H1 (cell line): ENCODE measurements around the gene CEP70. TPM values are rescaled to one million over a fixed set of nuclear protein-coding genes. Genes with fewer than 3 reads are reported as not detected.

ENCODE experiments used
- CREB1 ChIP-seq: IDR thresholded peaks from 2 replicates; pipeline ENCODE4 v1.6.1; 2012; ENCODE audit warnings: inconsistent platforms
- RFX5 ChIP-seq: IDR thresholded peaks from 2 replicates; pipeline ENCODE4 v1.6.1; 2011; ENCODE audit warnings: low read depth, low read length, improper control_type of control experiment, borderline replicate concordance
- SP1 ChIP-seq: IDR thresholded peaks from 2 replicates; pipeline ENCODE4 v1.6.1; 2011; ENCODE audit warnings: low read depth, low read length
- polyA plus RNA-seq, 7 experiments: library from polyadenylated mRNA; depleted of rRNA in 3 of 7; stranded (reverse) in 5 of 7; unstranded in 2 of 7; fragments of >200 nt in 5 of 7; fragments of 200-250 nt in 2 of 7; gene quantifications; 1 replicate in 5 of 7; 2 replicates in 1 of 7; 4 replicates in 1 of 7; pipeline versions ENCODE4 v1.2.1 to v1.2.3, GENCODE V29; 2011 to 2013; ENCODE audit warnings: missing spikeins in 2 of 7, mixed read lengths in 2 of 7
- total RNA-seq: library from RNA; stranded (reverse); fragmentation: NEBNext Ultra II Directional; extraction: Animal tissue kit (Norgen Biotek cat#: 25700); gene quantifications from 2 replicates; pipeline ENCODE4 v1.2.1, GENCODE V29; 2021
- TF ChIP-seq, protein P1 (sequence below), 3 experiments: IDR thresholded peaks; 1 replicate in 2 of 3; 2 replicates in 1 of 3; pipeline versions ENCODE4 v1.5.1 to v1.6.1; 2011; ENCODE audit warnings: low read length in 3 of 3, mild to moderate bottlenecking in 3 of 3, inconsistent platforms in 2 of 3, low read depth in 1 of 3, moderate library complexity in 1 of 3; ENCODE audit not compliant: insufficient read depth in 1 of 3; ENCODE audit errors: control extremely low read depth in 1 of 3
- TF ChIP-seq, protein P2 (sequence below): fragments of 300-600 bp; sonication (generic); IDR thresholded peaks from 2 replicates; pipeline ENCODE4 v1.7.1; 2012; ENCODE audit warnings: low read length, moderate library complexity, mild to moderate bottlenecking, inconsistent platforms; ENCODE audit not compliant: insufficient replicate concordance
- TF ChIP-seq, protein P3 (sequence below): IDR thresholded peaks from 2 replicates; pipeline ENCODE4 v1.6.1; 2011; ENCODE audit warnings: low read length, improper control_type of control experiment

CEP70 gene
- total and polyA plus RNA-seq, 2 of the 8 experiments (the other 6 are each of a cell fraction or from before 2014, with no cell fraction given): 3.9 to 26.2 TPM

DNA sequence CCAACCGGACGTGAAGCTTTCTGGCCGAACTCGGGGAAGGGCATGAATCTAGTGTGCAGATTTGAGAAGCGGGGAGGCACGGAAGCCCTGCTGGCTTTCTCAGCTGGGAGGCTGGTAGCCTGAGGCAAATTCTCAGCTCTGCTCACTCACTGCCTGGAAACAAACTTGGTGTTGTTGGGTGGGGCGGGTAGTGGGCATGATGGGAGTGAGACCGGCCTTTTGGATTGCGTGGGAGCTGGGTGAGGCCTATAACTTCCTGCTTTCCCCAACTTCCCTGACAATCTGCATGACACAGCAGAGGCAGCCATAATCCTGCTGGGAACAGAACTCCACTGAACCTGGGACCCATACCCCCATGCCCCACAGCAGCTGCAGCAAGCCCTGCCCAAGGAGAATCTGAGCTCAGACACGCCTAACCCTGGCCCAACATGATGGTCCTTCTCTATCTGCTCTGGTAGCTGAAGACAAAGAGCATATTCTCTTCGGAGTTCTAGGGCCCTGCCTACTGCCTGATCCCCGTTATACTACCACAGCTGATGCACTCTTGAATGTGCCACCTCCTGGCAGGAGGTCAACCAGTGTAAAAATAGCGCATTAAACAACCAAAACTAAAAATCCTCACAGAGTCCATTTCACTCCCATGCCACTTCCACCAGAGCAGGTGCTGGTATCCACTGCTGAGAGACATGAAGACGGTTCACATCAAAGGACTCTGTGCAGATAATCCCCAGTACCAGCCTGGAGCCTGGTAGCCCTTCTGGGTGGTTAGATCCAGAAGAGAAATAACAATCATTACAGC lies 44.7 kb downstream of the CEP70 start (continued):
- TF ChIP-seq RFX5: no peak
- TF ChIP-seq CREB1: no peak
- TF ChIP-seq, protein P1, sequence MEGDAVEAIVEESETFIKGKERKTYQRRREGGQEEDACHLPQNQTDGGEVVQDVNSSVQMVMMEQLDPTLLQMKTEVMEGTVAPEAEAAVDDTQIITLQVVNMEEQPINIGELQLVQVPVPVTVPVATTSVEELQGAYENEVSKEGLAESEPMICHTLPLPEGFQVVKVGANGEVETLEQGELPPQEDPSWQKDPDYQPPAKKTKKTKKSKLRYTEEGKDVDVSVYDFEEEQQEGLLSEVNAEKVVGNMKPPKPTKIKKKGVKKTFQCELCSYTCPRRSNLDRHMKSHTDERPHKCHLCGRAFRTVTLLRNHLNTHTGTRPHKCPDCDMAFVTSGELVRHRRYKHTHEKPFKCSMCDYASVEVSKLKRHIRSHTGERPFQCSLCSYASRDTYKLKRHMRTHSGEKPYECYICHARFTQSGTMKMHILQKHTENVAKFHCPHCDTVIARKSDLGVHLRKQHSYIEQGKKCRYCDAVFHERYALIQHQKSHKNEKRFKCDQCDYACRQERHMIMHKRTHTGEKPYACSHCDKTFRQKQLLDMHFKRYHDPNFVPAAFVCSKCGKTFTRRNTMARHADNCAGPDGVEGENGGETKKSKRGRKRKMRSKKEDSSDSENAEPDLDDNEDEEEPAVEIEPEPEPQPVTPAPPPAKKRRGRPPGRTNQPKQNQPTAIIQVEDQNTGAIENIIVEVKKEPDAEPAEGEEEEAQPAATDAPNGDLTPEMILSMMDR (IDR thresholded peaks at IDR 0.05; ENCODE audit: control extremely low read depth in 1 of 3, insufficient read depth in 1 of 3, low read depth in 1 of 3, low read length in 3 of 3): no peak
- TF ChIP-seq SP1: no peak
- TF ChIP-seq, protein P2, sequence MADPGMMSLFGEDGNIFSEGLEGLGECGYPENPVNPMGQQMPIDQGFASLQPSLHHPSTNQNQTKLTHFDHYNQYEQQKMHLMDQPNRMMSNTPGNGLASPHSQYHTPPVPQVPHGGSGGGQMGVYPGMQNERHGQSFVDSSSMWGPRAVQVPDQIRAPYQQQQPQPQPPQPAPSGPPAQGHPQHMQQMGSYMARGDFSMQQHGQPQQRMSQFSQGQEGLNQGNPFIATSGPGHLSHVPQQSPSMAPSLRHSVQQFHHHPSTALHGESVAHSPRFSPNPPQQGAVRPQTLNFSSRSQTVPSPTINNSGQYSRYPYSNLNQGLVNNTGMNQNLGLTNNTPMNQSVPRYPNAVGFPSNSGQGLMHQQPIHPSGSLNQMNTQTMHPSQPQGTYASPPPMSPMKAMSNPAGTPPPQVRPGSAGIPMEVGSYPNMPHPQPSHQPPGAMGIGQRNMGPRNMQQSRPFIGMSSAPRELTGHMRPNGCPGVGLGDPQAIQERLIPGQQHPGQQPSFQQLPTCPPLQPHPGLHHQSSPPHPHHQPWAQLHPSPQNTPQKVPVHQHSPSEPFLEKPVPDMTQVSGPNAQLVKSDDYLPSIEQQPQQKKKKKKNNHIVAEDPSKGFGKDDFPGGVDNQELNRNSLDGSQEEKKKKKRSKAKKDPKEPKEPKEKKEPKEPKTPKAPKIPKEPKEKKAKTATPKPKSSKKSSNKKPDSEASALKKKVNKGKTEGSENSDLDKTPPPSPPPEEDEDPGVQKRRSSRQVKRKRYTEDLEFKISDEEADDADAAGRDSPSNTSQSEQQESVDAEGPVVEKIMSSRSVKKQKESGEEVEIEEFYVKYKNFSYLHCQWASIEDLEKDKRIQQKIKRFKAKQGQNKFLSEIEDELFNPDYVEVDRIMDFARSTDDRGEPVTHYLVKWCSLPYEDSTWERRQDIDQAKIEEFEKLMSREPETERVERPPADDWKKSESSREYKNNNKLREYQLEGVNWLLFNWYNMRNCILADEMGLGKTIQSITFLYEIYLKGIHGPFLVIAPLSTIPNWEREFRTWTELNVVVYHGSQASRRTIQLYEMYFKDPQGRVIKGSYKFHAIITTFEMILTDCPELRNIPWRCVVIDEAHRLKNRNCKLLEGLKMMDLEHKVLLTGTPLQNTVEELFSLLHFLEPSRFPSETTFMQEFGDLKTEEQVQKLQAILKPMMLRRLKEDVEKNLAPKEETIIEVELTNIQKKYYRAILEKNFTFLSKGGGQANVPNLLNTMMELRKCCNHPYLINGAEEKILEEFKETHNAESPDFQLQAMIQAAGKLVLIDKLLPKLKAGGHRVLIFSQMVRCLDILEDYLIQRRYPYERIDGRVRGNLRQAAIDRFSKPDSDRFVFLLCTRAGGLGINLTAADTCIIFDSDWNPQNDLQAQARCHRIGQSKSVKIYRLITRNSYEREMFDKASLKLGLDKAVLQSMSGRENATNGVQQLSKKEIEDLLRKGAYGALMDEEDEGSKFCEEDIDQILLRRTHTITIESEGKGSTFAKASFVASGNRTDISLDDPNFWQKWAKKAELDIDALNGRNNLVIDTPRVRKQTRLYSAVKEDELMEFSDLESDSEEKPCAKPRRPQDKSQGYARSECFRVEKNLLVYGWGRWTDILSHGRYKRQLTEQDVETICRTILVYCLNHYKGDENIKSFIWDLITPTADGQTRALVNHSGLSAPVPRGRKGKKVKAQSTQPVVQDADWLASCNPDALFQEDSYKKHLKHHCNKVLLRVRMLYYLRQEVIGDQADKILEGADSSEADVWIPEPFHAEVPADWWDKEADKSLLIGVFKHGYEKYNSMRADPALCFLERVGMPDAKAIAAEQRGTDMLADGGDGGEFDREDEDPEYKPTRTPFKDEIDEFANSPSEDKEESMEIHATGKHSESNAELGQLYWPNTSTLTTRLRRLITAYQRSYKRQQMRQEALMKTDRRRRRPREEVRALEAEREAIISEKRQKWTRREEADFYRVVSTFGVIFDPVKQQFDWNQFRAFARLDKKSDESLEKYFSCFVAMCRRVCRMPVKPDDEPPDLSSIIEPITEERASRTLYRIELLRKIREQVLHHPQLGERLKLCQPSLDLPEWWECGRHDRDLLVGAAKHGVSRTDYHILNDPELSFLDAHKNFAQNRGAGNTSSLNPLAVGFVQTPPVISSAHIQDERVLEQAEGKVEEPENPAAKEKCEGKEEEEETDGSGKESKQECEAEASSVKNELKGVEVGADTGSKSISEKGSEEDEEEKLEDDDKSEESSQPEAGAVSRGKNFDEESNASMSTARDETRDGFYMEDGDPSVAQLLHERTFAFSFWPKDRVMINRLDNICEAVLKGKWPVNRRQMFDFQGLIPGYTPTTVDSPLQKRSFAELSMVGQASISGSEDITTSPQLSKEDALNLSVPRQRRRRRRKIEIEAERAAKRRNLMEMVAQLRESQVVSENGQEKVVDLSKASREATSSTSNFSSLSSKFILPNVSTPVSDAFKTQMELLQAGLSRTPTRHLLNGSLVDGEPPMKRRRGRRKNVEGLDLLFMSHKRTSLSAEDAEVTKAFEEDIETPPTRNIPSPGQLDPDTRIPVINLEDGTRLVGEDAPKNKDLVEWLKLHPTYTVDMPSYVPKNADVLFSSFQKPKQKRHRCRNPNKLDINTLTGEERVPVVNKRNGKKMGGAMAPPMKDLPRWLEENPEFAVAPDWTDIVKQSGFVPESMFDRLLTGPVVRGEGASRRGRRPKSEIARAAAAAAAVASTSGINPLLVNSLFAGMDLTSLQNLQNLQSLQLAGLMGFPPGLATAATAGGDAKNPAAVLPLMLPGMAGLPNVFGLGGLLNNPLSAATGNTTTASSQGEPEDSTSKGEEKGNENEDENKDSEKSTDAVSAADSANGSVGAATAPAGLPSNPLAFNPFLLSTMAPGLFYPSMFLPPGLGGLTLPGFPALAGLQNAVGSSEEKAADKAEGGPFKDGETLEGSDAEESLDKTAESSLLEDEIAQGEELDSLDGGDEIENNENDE: no peak
- TF ChIP-seq, protein P3, sequence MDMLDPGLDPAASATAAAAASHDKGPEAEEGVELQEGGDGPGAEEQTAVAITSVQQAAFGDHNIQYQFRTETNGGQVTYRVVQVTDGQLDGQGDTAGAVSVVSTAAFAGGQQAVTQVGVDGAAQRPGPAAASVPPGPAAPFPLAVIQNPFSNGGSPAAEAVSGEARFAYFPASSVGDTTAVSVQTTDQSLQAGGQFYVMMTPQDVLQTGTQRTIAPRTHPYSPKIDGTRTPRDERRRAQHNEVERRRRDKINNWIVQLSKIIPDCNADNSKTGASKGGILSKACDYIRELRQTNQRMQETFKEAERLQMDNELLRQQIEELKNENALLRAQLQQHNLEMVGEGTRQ: no peak
